ENCODE data around the gene CLK3.

DNA sequence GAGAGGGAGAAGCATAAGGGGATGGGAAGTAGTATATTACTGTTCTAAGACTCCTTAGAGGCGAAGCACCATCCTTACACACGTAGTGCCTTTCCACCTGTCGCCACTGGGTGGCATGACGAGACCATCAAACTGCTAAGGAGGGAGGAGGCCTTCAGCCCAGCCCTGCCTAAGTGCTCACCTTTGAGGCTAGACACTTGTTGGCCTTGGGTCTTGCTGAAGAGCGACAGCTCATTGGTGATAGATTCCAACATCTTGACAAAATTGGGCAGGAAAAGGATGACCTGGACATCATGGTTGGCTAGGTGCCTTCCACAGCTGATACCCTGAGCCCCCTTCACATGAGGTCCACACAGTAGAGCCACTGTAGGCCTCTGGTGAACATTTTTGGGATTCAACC, 19.6 kb downstream of the CLK3 start:
- TF ChIP-seq POLR2AphosphoS5 (IDR thresholded peaks at IDR 0.05) (peak in 1 of 3 donors; percentile 54), POLR2A (IDR thresholded peaks at IDR 0.05) (no peak), EP300 (IDR thresholded peaks at IDR 0.05) (no peak)
- TF ChIP-seq, protein P1, sequence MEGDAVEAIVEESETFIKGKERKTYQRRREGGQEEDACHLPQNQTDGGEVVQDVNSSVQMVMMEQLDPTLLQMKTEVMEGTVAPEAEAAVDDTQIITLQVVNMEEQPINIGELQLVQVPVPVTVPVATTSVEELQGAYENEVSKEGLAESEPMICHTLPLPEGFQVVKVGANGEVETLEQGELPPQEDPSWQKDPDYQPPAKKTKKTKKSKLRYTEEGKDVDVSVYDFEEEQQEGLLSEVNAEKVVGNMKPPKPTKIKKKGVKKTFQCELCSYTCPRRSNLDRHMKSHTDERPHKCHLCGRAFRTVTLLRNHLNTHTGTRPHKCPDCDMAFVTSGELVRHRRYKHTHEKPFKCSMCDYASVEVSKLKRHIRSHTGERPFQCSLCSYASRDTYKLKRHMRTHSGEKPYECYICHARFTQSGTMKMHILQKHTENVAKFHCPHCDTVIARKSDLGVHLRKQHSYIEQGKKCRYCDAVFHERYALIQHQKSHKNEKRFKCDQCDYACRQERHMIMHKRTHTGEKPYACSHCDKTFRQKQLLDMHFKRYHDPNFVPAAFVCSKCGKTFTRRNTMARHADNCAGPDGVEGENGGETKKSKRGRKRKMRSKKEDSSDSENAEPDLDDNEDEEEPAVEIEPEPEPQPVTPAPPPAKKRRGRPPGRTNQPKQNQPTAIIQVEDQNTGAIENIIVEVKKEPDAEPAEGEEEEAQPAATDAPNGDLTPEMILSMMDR (IDR thresholded peaks at IDR 0.05), result peak in 5 of 7 experiments; percentile 82 to 92 (median 89)
